MM.1S (cell line): ENCODE data around the gene ERFL.

Source experiments
- EZH2 ChIP-seq: fragments of 300-600 bp; sonication (generic); optimal IDR thresholded peaks from 2 replicates; pipeline ENCODE3; 2017; ENCODE audit warnings: low read depth, mild to moderate bottlenecking, antibody characterized with exemption, low read length, mixed read lengths
- TF ChIP-seq, protein P1 (sequence below): fragments of 300-600 bp; sonication (generic); IDR thresholded peaks from 2 replicates; pipeline ENCODE4 v1.5.1; 2016; ENCODE audit warnings: antibody characterized with exemption, low read length, mixed read lengths

DNA sequence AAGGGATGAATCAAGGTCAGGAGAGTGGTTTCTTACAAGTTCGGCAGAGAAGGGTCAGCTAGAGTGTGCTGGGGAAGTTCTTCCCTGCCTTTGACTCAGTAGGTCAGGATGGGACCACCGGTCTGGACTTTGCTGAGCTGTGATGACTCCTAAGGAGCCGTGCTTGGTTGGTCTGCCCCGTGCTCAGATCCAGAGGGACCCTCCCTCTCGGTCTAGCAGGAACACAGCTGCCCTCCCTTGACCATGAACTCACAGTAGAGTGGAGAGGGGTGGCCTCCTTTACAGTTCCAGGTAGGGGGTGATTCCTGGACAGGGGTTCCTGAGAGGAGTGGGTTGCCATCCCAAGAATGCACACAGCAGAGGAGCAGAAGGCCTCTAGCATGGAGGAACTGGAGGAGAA lies 63.9 kb downstream of the ERFL start:
- TF ChIP-seq, protein P1, sequence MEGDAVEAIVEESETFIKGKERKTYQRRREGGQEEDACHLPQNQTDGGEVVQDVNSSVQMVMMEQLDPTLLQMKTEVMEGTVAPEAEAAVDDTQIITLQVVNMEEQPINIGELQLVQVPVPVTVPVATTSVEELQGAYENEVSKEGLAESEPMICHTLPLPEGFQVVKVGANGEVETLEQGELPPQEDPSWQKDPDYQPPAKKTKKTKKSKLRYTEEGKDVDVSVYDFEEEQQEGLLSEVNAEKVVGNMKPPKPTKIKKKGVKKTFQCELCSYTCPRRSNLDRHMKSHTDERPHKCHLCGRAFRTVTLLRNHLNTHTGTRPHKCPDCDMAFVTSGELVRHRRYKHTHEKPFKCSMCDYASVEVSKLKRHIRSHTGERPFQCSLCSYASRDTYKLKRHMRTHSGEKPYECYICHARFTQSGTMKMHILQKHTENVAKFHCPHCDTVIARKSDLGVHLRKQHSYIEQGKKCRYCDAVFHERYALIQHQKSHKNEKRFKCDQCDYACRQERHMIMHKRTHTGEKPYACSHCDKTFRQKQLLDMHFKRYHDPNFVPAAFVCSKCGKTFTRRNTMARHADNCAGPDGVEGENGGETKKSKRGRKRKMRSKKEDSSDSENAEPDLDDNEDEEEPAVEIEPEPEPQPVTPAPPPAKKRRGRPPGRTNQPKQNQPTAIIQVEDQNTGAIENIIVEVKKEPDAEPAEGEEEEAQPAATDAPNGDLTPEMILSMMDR, result no peak
- TF ChIP-seq EZH2, result no peak
